GM12878 (cell line): ENCODE data around the gene OIT3. TPM values are rescaled to one million over a fixed set of nuclear protein-coding genes. Genes with fewer than 3 reads are reported as not detected.

Experiments used
- ATAC-seq: fragments of 200-7000 bp; cut with Tn5 transposase; 3 replicates; pipeline ENCODE4 v1.9.1; 2020; ENCODE audit warnings: mild to moderate bottlenecking, moderate library complexity
- BruUV-seq: library from RNA; stranded (reverse); fragments of 400-500 nt; replicated peaks from 2 replicates; lab custom pipeline; 2021; lab: Mats Ljungman, UMichigan
- CTCF ChIA-PET: fragments of 300-600 bp; sonication (Branson Sonifier 250); formaldehyde crosslinking; extraction: SDS; loops from one replicate; lab custom pipeline; 2021; ENCODE audit warnings: inconsistent platforms; lab: Yijun Ruan, JAX
- POLR2A ChIA-PET: fragments of 350-600 bp; formaldehyde crosslinking; extraction: SDS; loops from one replicate; lab custom pipeline; 2021; ENCODE audit warnings: inconsistent platforms; lab: Charles Lee
- RAD21 ChIA-PET: fragments of 300-600 bp; sonication (Branson Sonifier 250); formaldehyde crosslinking; loops from one replicate; lab custom pipeline; 2023; ENCODE audit warnings: antibody characterized with exemption; ENCODE audit not compliant: unreplicated experiment; lab: Charles Lee
- SMC1A ChIA-PET: fragments of 300-600 bp; sonication (Branson Sonifier 250); formaldehyde crosslinking; loops from one replicate; lab custom pipeline; 2023; ENCODE audit not compliant: unreplicated experiment, uncharacterized antibody; lab: Charles Lee
- DNase-seq: peaks from one replicate; pipeline ENCODE4 v3.0.0-alpha.2; 2011; ENCODE audit warnings: low read depth, low spot score
- FAIRE-seq: peaks from 3 replicates; lab custom pipeline; 2011; peaks lifted over from hg19 to GRCh38; lab: Jason Lieb, UNC
- H2AFZ ChIP-seq: 2 replicates; pipeline ENCODE4 v1.6.0; 2011; ENCODE audit warnings: low read depth, low read length, control low read depth; ENCODE audit not compliant: control insufficient read depth
- H3K27ac ChIP-seq: 2 replicates; pipeline ENCODE4 v1.5.1; 2011; ENCODE audit warnings: control low read depth; ENCODE audit not compliant: control insufficient read depth, insufficient read depth
- H3K27me3 ChIP-seq, 2 experiments: replicated peaks in 1 of 2; 2 replicates each; pipeline versions ENCODE4 v1.6.0 to v1.6.1; 2011; ENCODE audit warnings: low read length in 1 of 2; ENCODE audit not compliant: control insufficient read depth in 2 of 2, insufficient read depth in 2 of 2
- H3K36me3 ChIP-seq, 2 experiments: 2 replicates each; pipeline ENCODE4 v1.5.1; 2011; ENCODE audit warnings: low read length in 1 of 2; ENCODE audit not compliant: control insufficient read depth in 2 of 2, insufficient read depth in 2 of 2
- H3K4me1 ChIP-seq: 2 replicates; pipeline ENCODE4 v1.6.1; 2011; ENCODE audit warnings: mild to moderate bottlenecking, low read length, moderate library complexity, mixed read lengths; ENCODE audit not compliant: control insufficient read depth, insufficient read depth
- H3K4me2 ChIP-seq: 2 replicates; pipeline ENCODE4 v1.6.0; 2011; ENCODE audit warnings: control low read depth; ENCODE audit not compliant: control insufficient read depth, insufficient read depth
- H3K4me3 ChIP-seq: fragments of 200-600 bp; sonication (generic); 2 replicates; pipeline ENCODE4 v1.5.1; 2016
- H3K79me2 ChIP-seq: 2 replicates; pipeline ENCODE4 v1.6.0; 2011; ENCODE audit warnings: low read length; ENCODE audit not compliant: control insufficient read depth, insufficient read depth
- H3K9ac ChIP-seq: 2 replicates; pipeline ENCODE4 v1.8.0; 2011; ENCODE audit warnings: low read length, control low read depth, mixed read lengths; ENCODE audit not compliant: control insufficient read depth, insufficient read depth
- H3K9me3 ChIP-seq: replicated peaks from 3 replicates; pipeline ENCODE4 v1.5.1; 2011; ENCODE audit warnings: mild to moderate bottlenecking, low read length; ENCODE audit not compliant: control insufficient read depth, insufficient read depth
- H4K20me1 ChIP-seq: 2 replicates; pipeline ENCODE4 v1.6.0; 2011; ENCODE audit not compliant: control insufficient read depth, insufficient read depth
- BHLHE40 ChIP-seq, 2 experiments: fragments of 450-650 bp in 1 of 2; IDR thresholded peaks; 2 replicates each; pipeline ENCODE4 v1.6.1; 2011 to 2017; ENCODE audit warnings: low read depth in 2 of 2, borderline replicate concordance in 1 of 2, improper control_type of control experiment in 1 of 2, low read length in 1 of 2, mild to moderate bottlenecking in 1 of 2
- BMI1 ChIP-seq: fragments of 450-650 bp; IDR thresholded peaks from 2 replicates; pipeline ENCODE4 v1.6.1; 2016; ENCODE audit warnings: mild to moderate bottlenecking, moderate library complexity, borderline replicate concordance
- CBFB ChIP-seq: IDR thresholded peaks from 2 replicates; pipeline ENCODE4 v1.6.1; 2016; ENCODE audit warnings: antibody characterized with exemption, low read depth
- ETV6 ChIP-seq, 2 experiments: fragments of 450-650 bp in 1 of 2; IDR thresholded peaks in 1 of 2; conservative IDR thresholded peaks in 1 of 2; 2 replicates each; pipeline ENCODE4 v1.6.1; 2014; ENCODE audit warnings: antibody characterized with exemption in 1 of 2, borderline replicate concordance in 1 of 2, low read depth in 1 of 2, mild to moderate bottlenecking in 1 of 2, moderate library complexity in 1 of 2
- FOXK2 ChIP-seq: fragments of 450-650 bp; IDR thresholded peaks from 2 replicates; pipeline ENCODE4 v1.6.1; 2017; ENCODE audit warnings: mild to moderate bottlenecking, moderate library complexity
- IKZF2 ChIP-seq, 2 experiments: fragments of 450-650 bp; IDR thresholded peaks; 2 replicates each; pipeline ENCODE4 v1.6.1; 2017; ENCODE audit warnings: mild to moderate bottlenecking in 2 of 2, moderate library complexity in 2 of 2
- KLF5 ChIP-seq: fragments of 450-650 bp; IDR thresholded peaks from 2 replicates; pipeline ENCODE4 v1.6.1; 2014; ENCODE audit warnings: mild to moderate bottlenecking; ENCODE audit not compliant: partially characterized antibody
- NR2C2 ChIP-seq: IDR thresholded peaks from 2 replicates; pipeline ENCODE4 v1.6.1; 2011; ENCODE audit warnings: borderline replicate concordance, low read depth; ENCODE audit not compliant: control insufficient read depth, insufficient read length
- POLR2A ChIP-seq: IDR thresholded peaks from 2 replicates; pipeline ENCODE4 v1.6.1; 2011; ENCODE audit warnings: low read depth, mild to moderate bottlenecking, low read length
- STAT1 ChIP-seq: fragments of 450-650 bp; conservative IDR thresholded peaks from 2 replicates; pipeline ENCODE4 v1.6.1; 2014; ENCODE audit warnings: antibody characterized with exemption, mild to moderate bottlenecking
- SUPT20H ChIP-seq: IDR thresholded peaks from 2 replicates; pipeline ENCODE4 v1.6.1; 2011; ENCODE audit warnings: low read depth, mild to moderate bottlenecking, low read length, moderate library complexity, borderline replicate concordance; ENCODE audit not compliant: control insufficient read depth
- WRNIP1 ChIP-seq: IDR thresholded peaks from 2 replicates; pipeline ENCODE4 v1.6.1; 2011; ENCODE audit warnings: low read depth, low read length, improper control_type of control experiment, borderline replicate concordance
- YY1 ChIP-seq: IDR thresholded peaks from 2 replicates; pipeline ENCODE4 v1.6.1; 2011; ENCODE audit warnings: low read depth, mild to moderate bottlenecking, low read length
- ZZZ3 ChIP-seq: IDR thresholded peaks from 2 replicates; pipeline ENCODE4 v1.6.1; 2011; ENCODE audit warnings: low read depth; ENCODE audit not compliant: control insufficient read depth, insufficient read length
- WGBS: methylation state at CpG from one replicate; pipeline ENCODE4 v1.1.6; 2016; ENCODE audit warnings: low lambda C conversion rate; ENCODE audit not compliant: insufficient replicate concordance, insufficient coverage; ENCODE audit errors: missing lambda C conversion rate; 5-methylcytosine and 5-hydroxymethylcytosine counted together
- in situ Hi-C: fragments of 300-500 bp; cut with MboI; formaldehyde crosslinking; loops from 9 replicates; pipeline ENCODE4 v1.14.3; 2018; ENCODE audit warnings: mixed read lengths
- intact Hi-C: fragments of 100-400 bp; cut with micrococcal nuclease; formaldehyde crosslinking; loops from one replicate; pipeline ENCODE4 v1.14.2; 2022; ENCODE audit not compliant: unreplicated experiment
- polyA plus RNA-seq, 11 experiments: library from polyadenylated mRNA; depleted of rRNA in 4 of 11; unstranded in 6 of 11; stranded (reverse) in 5 of 11; fragments of >200 nt; fragmentation: Nextera tagmentation in 4 of 11; fragmentation: Illumina TruSeq in 1 of 11; extraction: Ambion mirVana in 4 of 11; extraction: Trizol in 1 of 11; gene quantifications; 1 replicate in 1 of 11; 2 replicates in 10 of 11; pipeline versions ENCODE4 v1.2.1 to v1.2.3, GENCODE V29; 2011 to 2016; ENCODE audit warnings: inconsistent platforms in 2 of 11, missing spikeins in 2 of 11, low read depth in 1 of 11
- total RNA-seq, 4 experiments: library from RNA; depleted of rRNA in 3 of 4; stranded (reverse); fragments of >200 nt in 3 of 4; fragmentation: Illumina TruSeq in 1 of 4; extraction: Trizol in 1 of 4; gene quantifications; 2 replicates each; pipeline versions ENCODE4 v1.2.1 to v1.2.3, GENCODE V29; 2013 to 2021
- TF ChIP-seq, protein P1 (sequence below): fragments of 450-650 bp; IDR thresholded peaks from 2 replicates; pipeline ENCODE4 v1.6.1; 2016; ENCODE audit warnings: mild to moderate bottlenecking
- TF ChIP-seq, protein P2 (sequence below): fragments of 450-650 bp; IDR thresholded peaks from 2 replicates; pipeline ENCODE4 v1.6.1; 2014; ENCODE audit warnings: mild to moderate bottlenecking
- TF ChIP-seq, protein P3 (sequence below): fragments of 150-350 bp; IDR thresholded peaks from 2 replicates; pipeline ENCODE4 v1.6.1; 2016; ENCODE audit warnings: low read depth, low read length
- TF ChIP-seq, protein P4 (sequence below): IDR thresholded peaks from 2 replicates; pipeline ENCODE4 v1.6.1; 2012; ENCODE audit warnings: low read depth, low read length, improper control_type of control experiment

The OIT3 gene
- total and polyA plus RNA-seq, 10 of the 15 experiments (the other 5 are each of a cell fraction or from before 2014, with no cell fraction given), result not detected

DNA sequence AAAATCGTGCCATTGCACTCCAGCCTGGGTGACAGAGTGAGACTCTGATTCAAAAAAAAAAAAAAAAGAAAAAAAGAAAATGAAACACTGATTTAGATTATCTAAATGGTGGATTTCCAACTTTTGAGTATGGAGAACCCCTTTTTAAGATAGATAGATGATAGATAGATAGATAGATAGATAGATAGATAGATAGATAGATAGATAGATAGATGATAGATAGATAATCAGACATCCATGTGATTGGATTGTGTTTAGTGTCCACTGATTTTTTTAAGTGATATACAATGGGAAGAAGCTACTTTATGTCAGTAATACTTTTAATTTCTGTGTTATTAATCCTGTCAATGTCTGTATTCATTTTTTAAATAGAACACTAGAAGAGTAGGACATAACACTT is 6.0 kb downstream of the OIT3 start:
- DNase-seq (no peak), ATAC-seq (no peak), FAIRE-seq (no peak)
- Histone ChIP-seq H4K20me1 (no peaks in the 10 kb centered on the region), H3K4me3 (no peak overlapping the region), H3K9ac (no peak overlapping the region), H3K36me3 (no peaks in the 10 kb centered on the region), H3K79me2 (no peaks in the 10 kb centered on the region), H3K27me3 (no peaks in the 10 kb centered on the region), H3K4me1 (no peaks in the 10 kb centered on the region), H3K27ac (no peak overlapping the region), H3K4me2 (no peak overlapping the region), H2AFZ (no peak overlapping the region), H3K9me3 (no peaks in the 10 kb centered on the region)
- no TSS peak for BruUV-seq
- RAD21 ChIA-PET, result no interaction called here
- intact Hi-C loops (no loop called here), in situ Hi-C loops (no loop called here)
- TF ChIP-seq KLF5, result no peak
- no peak for TF ChIP-seq POLR2A
- TF ChIP-seq FOXK2, result no peak
- TF ChIP-seq YY1, result no peak
- no peak for TF ChIP-seq BMI1
- TF ChIP-seq ZZZ3, result no peak
- TF ChIP-seq CBFB, result no peak
- no peak for TF ChIP-seq NR2C2
- TF ChIP-seq, protein P1, sequence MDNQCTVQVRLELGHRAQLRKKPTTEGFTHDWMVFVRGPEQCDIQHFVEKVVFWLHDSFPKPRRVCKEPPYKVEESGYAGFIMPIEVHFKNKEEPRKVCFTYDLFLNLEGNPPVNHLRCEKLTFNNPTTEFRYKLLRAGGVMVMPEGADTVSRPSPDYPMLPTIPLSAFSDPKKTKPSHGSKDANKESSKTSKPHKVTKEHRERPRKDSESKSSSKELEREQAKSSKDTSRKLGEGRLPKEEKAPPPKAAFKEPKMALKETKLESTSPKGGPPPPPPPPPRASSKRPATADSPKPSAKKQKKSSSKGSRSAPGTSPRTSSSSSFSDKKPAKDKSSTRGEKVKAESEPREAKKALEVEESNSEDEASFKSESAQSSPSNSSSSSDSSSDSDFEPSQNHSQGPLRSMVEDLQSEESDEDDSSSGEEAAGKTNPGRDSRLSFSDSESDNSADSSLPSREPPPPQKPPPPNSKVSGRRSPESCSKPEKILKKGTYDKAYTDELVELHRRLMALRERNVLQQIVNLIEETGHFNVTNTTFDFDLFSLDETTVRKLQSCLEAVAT, result no peak
- no peak for TF ChIP-seq IKZF2 (IDR thresholded peaks at IDR 0.05)
- no peak for TF ChIP-seq WRNIP1
- TF ChIP-seq, protein P2, sequence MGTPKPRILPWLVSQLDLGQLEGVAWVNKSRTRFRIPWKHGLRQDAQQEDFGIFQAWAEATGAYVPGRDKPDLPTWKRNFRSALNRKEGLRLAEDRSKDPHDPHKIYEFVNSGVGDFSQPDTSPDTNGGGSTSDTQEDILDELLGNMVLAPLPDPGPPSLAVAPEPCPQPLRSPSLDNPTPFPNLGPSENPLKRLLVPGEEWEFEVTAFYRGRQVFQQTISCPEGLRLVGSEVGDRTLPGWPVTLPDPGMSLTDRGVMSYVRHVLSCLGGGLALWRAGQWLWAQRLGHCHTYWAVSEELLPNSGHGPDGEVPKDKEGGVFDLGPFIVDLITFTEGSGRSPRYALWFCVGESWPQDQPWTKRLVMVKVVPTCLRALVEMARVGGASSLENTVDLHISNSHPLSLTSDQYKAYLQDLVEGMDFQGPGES, result no peak
- TF ChIP-seq STAT1, result no peak
- TF ChIP-seq, protein P3, sequence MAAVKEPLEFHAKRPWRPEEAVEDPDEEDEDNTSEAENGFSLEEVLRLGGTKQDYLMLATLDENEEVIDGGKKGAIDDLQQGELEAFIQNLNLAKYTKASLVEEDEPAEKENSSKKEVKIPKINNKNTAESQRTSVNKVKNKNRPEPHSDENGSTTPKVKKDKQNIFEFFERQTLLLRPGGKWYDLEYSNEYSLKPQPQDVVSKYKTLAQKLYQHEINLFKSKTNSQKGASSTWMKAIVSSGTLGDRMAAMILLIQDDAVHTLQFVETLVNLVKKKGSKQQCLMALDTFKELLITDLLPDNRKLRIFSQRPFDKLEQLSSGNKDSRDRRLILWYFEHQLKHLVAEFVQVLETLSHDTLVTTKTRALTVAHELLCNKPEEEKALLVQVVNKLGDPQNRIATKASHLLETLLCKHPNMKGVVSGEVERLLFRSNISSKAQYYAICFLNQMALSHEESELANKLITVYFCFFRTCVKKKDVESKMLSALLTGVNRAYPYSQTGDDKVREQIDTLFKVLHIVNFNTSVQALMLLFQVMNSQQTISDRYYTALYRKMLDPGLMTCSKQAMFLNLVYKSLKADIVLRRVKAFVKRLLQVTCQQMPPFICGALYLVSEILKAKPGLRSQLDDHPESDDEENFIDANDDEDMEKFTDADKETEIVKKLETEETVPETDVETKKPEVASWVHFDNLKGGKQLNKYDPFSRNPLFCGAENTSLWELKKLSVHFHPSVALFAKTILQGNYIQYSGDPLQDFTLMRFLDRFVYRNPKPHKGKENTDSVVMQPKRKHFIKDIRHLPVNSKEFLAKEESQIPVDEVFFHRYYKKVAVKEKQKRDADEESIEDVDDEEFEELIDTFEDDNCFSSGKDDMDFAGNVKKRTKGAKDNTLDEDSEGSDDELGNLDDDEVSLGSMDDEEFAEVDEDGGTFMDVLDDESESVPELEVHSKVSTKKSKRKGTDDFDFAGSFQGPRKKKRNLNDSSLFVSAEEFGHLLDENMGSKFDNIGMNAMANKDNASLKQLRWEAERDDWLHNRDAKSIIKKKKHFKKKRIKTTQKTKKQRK, result no peak
- TF ChIP-seq SUPT20H, result no peak
- TF ChIP-seq, protein P4, sequence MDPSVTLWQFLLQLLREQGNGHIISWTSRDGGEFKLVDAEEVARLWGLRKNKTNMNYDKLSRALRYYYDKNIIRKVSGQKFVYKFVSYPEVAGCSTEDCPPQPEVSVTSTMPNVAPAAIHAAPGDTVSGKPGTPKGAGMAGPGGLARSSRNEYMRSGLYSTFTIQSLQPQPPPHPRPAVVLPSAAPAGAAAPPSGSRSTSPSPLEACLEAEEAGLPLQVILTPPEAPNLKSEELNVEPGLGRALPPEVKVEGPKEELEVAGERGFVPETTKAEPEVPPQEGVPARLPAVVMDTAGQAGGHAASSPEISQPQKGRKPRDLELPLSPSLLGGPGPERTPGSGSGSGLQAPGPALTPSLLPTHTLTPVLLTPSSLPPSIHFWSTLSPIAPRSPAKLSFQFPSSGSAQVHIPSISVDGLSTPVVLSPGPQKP, result no peak
- no peak for TF ChIP-seq ETV6 (conservative IDR thresholded peaks at IDR 0.05 in 1 of 2, IDR thresholded peaks at IDR 0.05 in 1 of 2; ENCODE audit: borderline replicate concordance in 1 of 2, low read depth in 1 of 2)
- no peak for TF ChIP-seq BHLHE40 (IDR thresholded peaks at IDR 0.05; ENCODE audit: borderline replicate concordance in 1 of 2, low read depth in 2 of 2, low read length in 1 of 2)
- WGBS, result no CpG with 5 or more reads among the region's 1 CpG
- SMC1A ChIA-PET, result no interaction called here
- POLR2A ChIA-PET, result no interaction called here
- CTCF ChIA-PET, result interaction anchor here (0.7 to 1.6 kb wide), 2 partner anchors 14 to 536 kb away, joined by 3 read pairs; no protein-coding TSS in a partner anchor
